ENCODE measurements around the gene SMAD7. TPM values are rescaled to one million over a fixed set of nuclear protein-coding genes. Genes with fewer than 3 reads are reported as not detected.

SMAD7 gene
- total and polyA plus RNA-seq, 2 experiments from 2014 or later, result 11.8 to 29.8 TPM

GRCh38 chr18:48871391-48872166 is 79.2 kb downstream of the SMAD7 start:
- TF ChIP-seq STAT1 (IDR thresholded peaks at IDR 0.05; ENCODE audit: unreplicated experiment) (no peak), NANOG (IDR thresholded peaks at IDR 0.05; ENCODE audit: borderline replicate concordance) (no peak), EZH2phosphoT487 (IDR thresholded peaks at IDR 0.05; ENCODE audit: unreplicated experiment) (no peak), CREB1 (CRISPR knock-in tag; IDR thresholded peaks at IDR 0.05; ENCODE audit: low read depth) (no peak), EZH2 (IDR thresholded peaks at IDR 0.05; ENCODE audit: low read depth, unreplicated experiment) (no peak), ZNF331 (CRISPR knock-in tag; IDR thresholded peaks at IDR 0.05; ENCODE audit: low read depth) (no peak), ZNF462 (CRISPR knock-in tag; IDR thresholded peaks at IDR 0.05) (no peak), CTCF (conservative IDR thresholded peaks at IDR 0.05; ENCODE audit: low read depth in 2 of 2) (no peak), ZNF114 (CRISPR knock-in tag; IDR thresholded peaks at IDR 0.05) (no peak), JUNB (IDR thresholded peaks at IDR 0.05; ENCODE audit: unreplicated experiment) (no peak), POLR2AphosphoS5 (IDR thresholded peaks at IDR 0.05; ENCODE audit: low read depth) (no peak), ETS1 (IDR thresholded peaks at IDR 0.05) (no peak), REST (IDR thresholded peaks at IDR 0.05; ENCODE audit: unreplicated experiment) (no peak)
- Mint-ChIP-seq H3K27me3 (ENCODE audit: insufficient read depth, low read depth, poor library complexity) (peaks cover 23% of the 10 kb centered on the region), H3K4me3 (no peak overlapping the region), H3K9me3 (no peaks in the 10 kb centered on the region; the same call in 2 of the 3 replicates), H3K4me1 (peaks cover 10% of the 10 kb centered on the region; the same call in 1 of the 3 replicates), H3K27ac (no peak overlapping the region), H3K36me3 (ENCODE audit: low read depth) (no peaks in the 10 kb centered on the region)
- H4K20me1 ChIP-seq (replicated peaks; ENCODE audit: insufficient read depth), result no peaks in the 10 kb centered on the region
- no peaks in the 10 kb centered on the region for H3K79me2 ChIP-seq (replicated peaks; ENCODE audit: insufficient read depth)
- no peak overlapping the region for H2AFZ ChIP-seq
- no peaks in the 10 kb centered on the region for H3K27me3 ChIP-seq (ENCODE audit: insufficient read depth)
- DNase-seq (ENCODE audit: low spot score), result no peak
- H3F3A ChIP-seq (replicated peaks; ENCODE audit: low read depth), result no peaks in the 10 kb centered on the region
- no peak overlapping the region for H3K4me3 ChIP-seq
- H3K9me2 ChIP-seq (ENCODE audit: insufficient read depth), result no peaks in the 10 kb centered on the region
- H3K4me1 ChIP-seq (ENCODE audit: insufficient read depth), result no peaks in the 10 kb centered on the region
- no peak overlapping the region for H3K27ac ChIP-seq (ENCODE audit: low read depth)
- H3K36me3 ChIP-seq (ENCODE audit: insufficient read depth), result no peaks in the 10 kb centered on the region
- ATAC-seq, result no peak
- H3K4me2 ChIP-seq, result no peak overlapping the region
